T-cell (primary cell): ENCODE results near the gene INHBE. TPM values are rescaled to one million over a fixed set of nuclear protein-coding genes. Genes with fewer than 3 reads are reported as not detected.

Experiments used
- ATAC-seq, 4 experiments: fragments of 200-7000 bp in 3 of 4; fragments of 150-1000 bp in 1 of 4; cut with Tn5 transposase; replicated peaks in 1 of 4; 1 replicate in 3 of 4; 2 replicates in 1 of 4; pipeline ENCODE4 v1.10.0; 2021; ENCODE audit warnings: moderate library complexity in 3 of 4, mild to moderate bottlenecking in 2 of 4, moderate number of reproducible peaks in 1 of 4
- CTCF ChIA-PET, 2 donors: fragments of 300-600 bp; sonication (Branson Sonifier 250); formaldehyde crosslinking; loops; one replicate each; lab custom pipeline; 2022; ENCODE audit warnings: antibody characterized with exemption in 2 of 2; lab: Charles Lee
- POLR2A ChIA-PET, 2 donors: fragments of 300-600 bp; sonication (Branson Sonifier 250); formaldehyde crosslinking; loops; one replicate each; lab custom pipeline; 2022; ENCODE audit warnings: antibody characterized with exemption in 2 of 2; lab: Charles Lee
- DNase-seq, 35 experiments: peaks; one replicate each; pipeline versions ENCODE4 v3.0.0 to v3.0.0-alpha.2; 2013 to 2023
- H3K27ac ChIP-seq: one replicate; pipeline ENCODE4 v1.5.1; 2013; ENCODE audit warnings: low read length
- H3K27me3 ChIP-seq, 2 experiments: replicated peaks in 1 of 2; 1 replicate in 1 of 2; 2 replicates in 1 of 2; pipeline versions ENCODE4 v1.6.1 to v1.7.0; 2013; ENCODE audit warnings: low read length in 1 of 2, mixed read lengths in 1 of 2; ENCODE audit not compliant: control insufficient read depth in 2 of 2, insufficient read depth in 2 of 2; ENCODE audit errors: extremely low read depth in 1 of 2
- H3K36me3 ChIP-seq, 2 donors: 1 replicate in 1 of 2; 2 replicates in 1 of 2; pipeline versions ENCODE4 v1.6.1 to v1.7.0; 2013; ENCODE audit warnings: low read length in 1 of 2; ENCODE audit not compliant: control insufficient read depth in 2 of 2, insufficient read depth in 1 of 2; ENCODE audit errors: extremely low read depth in 1 of 2
- H3K4me1 ChIP-seq, 2 experiments: 1 replicate in 1 of 2; 2 replicates in 1 of 2; pipeline versions ENCODE4 v1.6.1 to v1.7.0; 2013; ENCODE audit warnings: low read length in 2 of 2, mixed read lengths in 1 of 2; ENCODE audit not compliant: insufficient read depth in 2 of 2, control insufficient read depth in 1 of 2; ENCODE audit errors: extremely low read depth in 1 of 2
- H3K4me3 ChIP-seq, 2 donors: 1 replicate in 1 of 2; 2 replicates in 1 of 2; pipeline versions ENCODE4 v1.5.1 to v1.7.0; 2013; ENCODE audit warnings: mild to moderate bottlenecking in 2 of 2, low read length in 1 of 2, moderate library complexity in 1 of 2; ENCODE audit not compliant: control insufficient read depth in 1 of 2; ENCODE audit errors: extremely low read depth in 1 of 2
- H3K9me3 ChIP-seq: 2 replicates; pipeline ENCODE4 v1.7.0; 2013
- H3K27ac Mint-ChIP-seq, 2 donors: one replicate each; pipeline ENCODE4 v1.8.0; 2020 to 2021; ENCODE audit warnings: mild to moderate bottlenecking in 2 of 2, mixed read lengths in 2 of 2
- H3K27me3 Mint-ChIP-seq, 2 donors: one replicate each; pipeline ENCODE4 v1.8.0; 2021 to 2022; ENCODE audit warnings: mixed read lengths in 2 of 2
- H3K36me3 Mint-ChIP-seq: one replicate; pipeline ENCODE4 v1.8.0; 2021; ENCODE audit warnings: mixed read lengths
- H3K4me1 Mint-ChIP-seq, 3 donors: one replicate each; pipeline ENCODE4 v1.8.0; 2020 to 2022; ENCODE audit warnings: mixed read lengths in 3 of 3, mild to moderate bottlenecking in 1 of 3
- H3K4me3 Mint-ChIP-seq, 3 donors: one replicate each; pipeline ENCODE4 v1.8.0; 2020 to 2022; ENCODE audit warnings: mild to moderate bottlenecking in 3 of 3, mixed read lengths in 3 of 3, moderate library complexity in 3 of 3
- H3K9me3 Mint-ChIP-seq, 3 donors: one replicate each; pipeline ENCODE4 v1.8.0; 2020 to 2022; ENCODE audit warnings: mixed read lengths in 3 of 3
- WGBS: methylation state at CpG from one replicate; pipeline ENCODE4 v1.1.5; 2013; ENCODE audit warnings: missing lambda C conversion rate; ENCODE audit not compliant: insufficient coverage; 5-methylcytosine and 5-hydroxymethylcytosine counted together
- total RNA-seq, 35 experiments: library from RNA in 6 of 35; stranded (reverse) in 6 of 35; fragments of 120-200 nt in 1 of 35; gene quantifications; one replicate each; pipeline versions ENCODE4 v1.2.1 to v1.2.4 and lab custom pipeline; 2013 to 2026

Gene INHBE
- total RNA-seq, 5 donors from 2014 or later (not counting 1 experiment from before 2014, with no cell fraction given) = 0.09 to 0.13 (median 0.12) TPM; not detected in 2

DNA sequence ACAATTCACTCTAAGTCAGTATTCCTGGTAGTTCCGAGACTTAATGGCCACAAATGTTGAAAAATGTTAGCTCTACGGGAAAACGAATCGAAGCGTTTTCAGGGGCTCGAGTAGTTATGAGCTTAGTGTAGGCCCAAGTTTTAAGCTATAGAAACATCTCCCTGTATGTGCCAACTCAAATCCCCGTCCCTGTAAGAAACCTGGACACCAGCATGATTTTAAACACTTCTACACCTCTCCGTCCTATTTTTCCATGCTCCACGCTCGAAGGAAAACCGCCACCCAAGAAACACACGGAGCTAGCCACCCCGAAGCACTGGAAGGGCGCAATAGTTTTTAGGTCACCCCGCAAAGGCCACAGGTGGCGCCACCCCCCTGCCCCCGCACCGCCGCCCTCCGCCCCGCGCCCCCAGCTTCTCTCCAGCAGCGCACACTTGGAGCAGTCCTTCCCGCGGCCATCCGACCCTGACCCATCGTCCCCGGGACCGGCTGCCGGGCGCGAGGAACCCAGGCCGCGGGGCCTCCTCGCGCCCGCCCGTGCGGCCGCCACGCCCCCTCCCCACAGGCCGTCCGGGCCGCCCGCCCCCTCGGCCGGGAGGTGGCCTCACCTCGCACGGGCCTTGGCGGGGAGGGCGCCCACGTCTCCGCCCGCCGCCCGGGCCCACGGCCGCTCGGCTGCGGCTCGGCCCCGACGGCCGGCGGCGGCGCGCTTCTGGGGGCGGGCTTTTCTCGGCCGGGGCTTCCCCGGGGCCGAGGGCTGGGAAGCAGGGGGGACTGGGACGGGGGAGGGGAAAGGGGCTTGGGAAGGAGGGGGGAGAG lies 24.8 kb upstream of the INHBE start:
- H3K4me1 Mint-ChIP-seq = peaks cover 36 to 48% (median 47%) of the 10 kb centered on the region in 3 donors
- Histone ChIP-seq H3K27me3 (no peaks in the 10 kb centered on the region), H3K36me3 (peaks cover under 1 to 3% of the 10 kb centered on the region in 2 donors), H3K4me3 (peak overlapping the region; percentile 47 to 62), H3K9me3 (no peaks in the 10 kb centered on the region), H3K4me1 (peaks cover 8 to 25% of the 10 kb centered on the region in 2 experiments), H3K27ac (peak overlapping the region; percentile 98)
- ATAC-seq = peak; percentile 59 to 70 (median 66)
- no peaks in the 10 kb centered on the region for H3K27me3 Mint-ChIP-seq
- DNase-seq = peak in 22 of 35 experiments; percentile 8 to 65 (median 31)
- peaks cover 8% of the 10 kb centered on the region for H3K36me3 Mint-ChIP-seq
- POLR2A ChIA-PET = interaction anchor here in 1 of 2 donors (0.7 kb wide), 1 partner anchor 29 kb away, joined by 3 read pairs; no protein-coding TSS in a partner anchor
- CTCF ChIA-PET = interaction anchor here (0.6 to 1.2 kb wide), 7 partner anchors 9 to 329 kb away, joined by 3 to 11 read pairs (median 4); partner anchors contain the start of gene GLI1 (in 1 of the 2)
- peak overlapping the region; percentile 99 for H3K27ac Mint-ChIP-seq
- WGBS = 0% methylated on average over 52 of the region's 74 CpGs
- no peaks in the 10 kb centered on the region for H3K9me3 Mint-ChIP-seq
- H3K4me3 Mint-ChIP-seq = peak overlapping the region; percentile 88 to 99 (median 97)

DNA sequence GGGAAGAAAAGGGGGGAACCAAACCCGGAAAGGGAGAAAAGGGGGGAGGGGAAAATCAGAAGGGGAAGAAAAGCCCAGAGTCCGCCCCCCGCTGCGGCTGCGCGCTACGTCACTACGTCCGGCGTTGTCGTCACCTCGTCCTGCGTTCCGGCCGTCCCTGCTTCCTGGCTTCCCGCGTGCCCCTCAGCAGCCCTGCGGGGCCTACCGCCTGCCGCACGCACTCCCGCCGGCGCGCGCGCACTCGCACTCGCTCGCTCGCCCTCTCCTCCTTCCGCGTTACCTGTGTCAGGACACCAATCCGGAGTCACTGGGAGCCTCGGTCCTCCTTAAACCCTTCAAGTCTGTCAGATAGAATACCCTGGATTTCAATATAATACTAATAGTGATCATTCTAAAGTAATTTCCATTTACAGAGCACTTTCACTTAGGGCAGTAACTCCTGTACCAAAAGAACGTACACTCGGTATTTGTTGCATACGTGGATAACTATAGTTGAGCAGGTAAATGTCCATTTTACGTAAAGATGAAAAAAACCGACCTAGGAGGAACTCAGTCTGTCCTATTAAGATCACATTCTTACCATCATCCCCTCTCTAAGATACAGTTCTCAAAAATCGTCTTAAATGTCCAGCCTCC lies 24.1 kb upstream of the INHBE start, which contains the start of gene R3HDM2:
Gene R3HDM2, minus strand, starts transcription at position 113 of the 636 bp plus-strand sequence. CDS start 120,615 bp downstream, outside the sequence.
- ChIA-PET POLR2A (no interaction called here), CTCF (interaction anchor here in 1 of 2 donors (0.6 kb wide), 1 partner anchor 328 kb away, joined by 4 read pairs; no protein-coding TSS in a partner anchor)
- no peaks in the 10 kb centered on the region for H3K36me3 ChIP-seq
- H3K4me1 ChIP-seq = peaks cover 11 to 29% of the 10 kb centered on the region in 2 experiments
- Mint-ChIP-seq H3K4me3 (peak within 1 kb of the TSS; percentile 88 to 99 (median 97)), H3K27me3 (no peaks in the 10 kb centered on the region), H3K4me1 (peaks cover 38 to 48% (median 48%) of the 10 kb centered on the region in 3 donors), H3K9me3 (no peaks in the 10 kb centered on the region), H3K36me3 (peaks cover 5% of the 10 kb centered on the region), H3K27ac (peak within 1 kb of the TSS; percentile 99)
- peak within 1 kb of the TSS; percentile 47 to 62 for H3K4me3 ChIP-seq
- peak within 1 kb of the TSS; percentile 98 for H3K27ac ChIP-seq
- peak; percentile 95 to 96 (median 95) for ATAC-seq
- peak; percentile 89 to 98 (median 94) for DNase-seq
- under 1% methylated on average over 30 of the region's 41 CpGs for WGBS
- H3K9me3 ChIP-seq = no peaks in the 10 kb centered on the region
- no peaks in the 10 kb centered on the region for H3K27me3 ChIP-seq

DNA sequence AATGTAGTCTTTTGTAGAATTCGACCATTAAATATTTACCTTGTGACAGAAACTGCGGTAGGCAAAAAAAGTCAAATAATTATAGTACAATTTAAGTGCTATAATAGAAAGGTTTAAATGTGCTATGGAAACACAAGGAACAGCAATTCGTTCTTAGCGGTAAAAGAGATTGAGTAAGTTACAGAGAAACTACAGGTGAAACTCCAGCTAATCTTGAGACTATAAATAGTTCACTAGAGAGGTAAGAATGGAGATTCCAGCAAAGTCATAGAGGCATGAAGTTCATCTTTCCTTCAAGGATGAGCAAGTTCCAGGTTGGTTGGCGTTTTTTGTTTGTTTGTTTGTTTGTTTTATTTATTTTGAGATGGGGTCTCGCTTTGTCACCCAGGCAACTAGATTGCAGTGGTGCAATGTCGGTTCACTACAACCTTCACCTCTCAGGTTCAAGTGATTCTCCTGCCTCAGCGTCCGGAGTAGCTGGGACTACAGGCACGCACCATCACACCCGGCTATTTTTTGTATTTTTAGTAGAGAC lies 23.4 kb upstream of the INHBE start:
- Histone ChIP-seq H3K4me3 (peak overlapping the region in 1 of 2 donors; percentile 62), H3K9me3 (no peaks in the 10 kb centered on the region), H3K27me3 (peaks cover 0 to under 1% of the 10 kb centered on the region in 2 experiments), H3K27ac (peak overlapping the region; percentile 98), H3K36me3 (no peaks in the 10 kb centered on the region), H3K4me1 (peaks cover 11 to 29% of the 10 kb centered on the region in 2 experiments)
- Mint-ChIP-seq H3K27ac (peak overlapping the region; percentile 97 to 99), H3K4me3 (peak overlapping the region; percentile 88 to 92 (median 89)), H3K27me3 (no peaks in the 10 kb centered on the region), H3K9me3 (no peaks in the 10 kb centered on the region), H3K4me1 (peaks cover 32 to 44% (median 42%) of the 10 kb centered on the region in 3 donors), H3K36me3 (no peaks in the 10 kb centered on the region)
- no peak for ATAC-seq
- ChIA-PET POLR2A (no interaction called here), CTCF (interaction anchor here in 1 of 2 donors (0.9 kb wide), 1 partner anchor 48 kb away, joined by 3 read pairs; no protein-coding TSS in a partner anchor)
- DNase-seq = peak in 1 of 35 experiments; percentile 18
- WGBS = no CpG with 5 or more reads among the region's 11 CpGs

DNA sequence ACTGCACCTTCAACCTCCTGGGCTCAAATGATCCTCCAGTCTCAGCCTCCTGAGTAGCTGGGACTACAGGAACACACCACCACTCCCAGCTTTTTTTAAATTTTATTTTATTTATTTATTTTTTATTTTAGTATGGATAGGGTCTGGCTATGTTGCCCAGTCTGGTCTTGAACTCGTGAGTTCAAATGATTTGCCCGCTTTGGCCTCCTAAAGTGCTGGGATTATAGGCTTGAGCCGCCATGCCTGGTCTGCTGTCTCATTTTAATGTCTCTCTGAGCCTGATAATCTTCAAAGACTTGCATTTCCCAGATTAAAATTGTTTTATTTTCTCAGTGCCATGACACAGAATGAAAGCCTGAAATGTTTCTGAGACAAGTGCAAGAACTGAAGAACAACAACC lies 21.7 kb upstream of the INHBE start:
- ChIA-PET POLR2A (no interaction called here), CTCF (interaction anchor here in 1 of 2 donors (0.7 to 1.3 kb wide), 2 partner anchors 19 to 25 kb away, joined by 3 read pairs; no protein-coding TSS in a partner anchor)
- H3K27ac ChIP-seq = no peak overlapping the region
- no peak overlapping the region for H3K4me3 Mint-ChIP-seq
- no peak for ATAC-seq
- H3K36me3 ChIP-seq = no peaks in the 10 kb centered on the region
- 93% methylated on average over 3 of the region's 3 CpGs for WGBS
- H3K4me1 ChIP-seq = peaks cover 11 to 29% of the 10 kb centered on the region in 2 experiments
- no peak overlapping the region for H3K4me3 ChIP-seq
- no peaks in the 10 kb centered on the region for H3K9me3 Mint-ChIP-seq
- peaks cover 0 to 4% of the 10 kb centered on the region in 2 experiments for H3K27me3 ChIP-seq
- no peak overlapping the region for H3K27ac Mint-ChIP-seq
- no peaks in the 10 kb centered on the region for H3K9me3 ChIP-seq
- peaks cover 27 to 35% (median 32%) of the 10 kb centered on the region in 3 donors for H3K4me1 Mint-ChIP-seq
- no peaks in the 10 kb centered on the region for H3K36me3 Mint-ChIP-seq
- no peaks in the 10 kb centered on the region for H3K27me3 Mint-ChIP-seq
- no peak for DNase-seq

DNA sequence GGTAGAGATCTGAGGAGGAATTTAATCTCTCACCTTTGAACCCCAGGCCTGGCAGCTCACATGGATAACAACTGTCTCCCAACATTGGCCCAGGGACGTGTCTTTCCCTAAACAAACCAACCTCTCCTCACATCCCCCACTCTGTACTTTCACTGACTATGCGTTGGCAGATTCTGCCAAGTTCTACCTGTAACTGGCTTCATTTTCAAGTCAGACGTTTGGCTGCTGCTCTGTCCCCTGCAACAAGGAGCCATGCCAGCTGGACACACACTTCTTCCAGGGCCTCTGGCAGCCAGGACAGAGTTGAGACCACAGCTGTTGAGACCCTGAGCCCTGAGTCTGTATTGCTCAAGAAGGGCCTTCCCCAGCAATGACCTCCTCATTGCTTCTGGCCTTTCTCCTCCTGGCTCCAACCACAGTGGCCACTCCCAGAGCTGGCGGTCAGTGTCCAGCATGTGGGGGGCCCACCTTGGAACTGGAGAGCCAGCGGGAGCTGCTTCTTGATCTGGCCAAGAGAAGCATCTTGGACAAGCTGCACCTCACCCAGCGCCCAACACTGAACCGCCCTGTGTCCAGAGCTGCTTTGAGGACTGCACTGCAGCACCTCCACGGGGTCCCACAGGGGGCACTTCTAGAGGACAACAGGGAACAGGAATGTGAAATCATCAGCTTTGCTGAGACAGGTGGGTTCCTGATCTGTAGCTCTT lies 20.4 kb upstream of the INHBE start, which contains the start of gene INHBC:
Gene INHBC, plus strand, starts transcription at position 268 of the 707 bp plus-strand sequence. Its CDS starts 103 bp downstream, at position 371.
- Mint-ChIP-seq H3K9me3 (no peaks in the 10 kb centered on the region), H3K4me3 (peak within 1 kb of the TSS in 1 of 3 donors; percentile 17)

More for the DNA sequence above, 20.4 kb upstream of the INHBE start, which contains the start of gene INHBC:
- 85% methylated on average over 8 of the region's 8 CpGs for WGBS
- peaks cover 0 to 4% of the 10 kb centered on the region in 2 experiments for H3K27me3 ChIP-seq
- no peak within 1 kb of the TSS for H3K4me3 ChIP-seq
- Mint-ChIP-seq H3K4me1 (peaks cover 18 to 25% (median 23%) of the 10 kb centered on the region in 3 donors), H3K27me3 (no peaks in the 10 kb centered on the region), H3K36me3 (no peaks in the 10 kb centered on the region), H3K27ac (peak within 1 kb of the TSS; percentile 72 to 74)
- H3K27ac ChIP-seq = no peak within 1 kb of the TSS
- no peaks in the 10 kb centered on the region for H3K36me3 ChIP-seq
- ChIA-PET POLR2A (interaction anchor here in 1 of 2 donors (0.7 kb wide), 1 partner anchor 54 kb away, joined by 3 read pairs; no protein-coding TSS in a partner anchor), CTCF (interaction anchor here (0.6 to 0.7 kb wide), 2 partner anchors 29 to 1077 kb away, joined by 3 read pairs; no protein-coding TSS in a partner anchor)
- peaks cover 9 to 19% of the 10 kb centered on the region in 2 experiments for H3K4me1 ChIP-seq
- DNase-seq (no peak), ATAC-seq (no peak)
- H3K9me3 ChIP-seq = no peaks in the 10 kb centered on the region
